GM20431 (cell line): Measurements from ENCODE around the gene GMDS.

Experiments used
- in situ Hi-C: fragments of 300-500 bp; cut with MseI, MboI; formaldehyde crosslinking; loops from one replicate; pipeline ENCODE4 v1.15.0; 2020; ENCODE audit warnings: low sequenced_read_pairs; ENCODE audit not compliant: unreplicated experiment

Gene GMDS

DNA sequence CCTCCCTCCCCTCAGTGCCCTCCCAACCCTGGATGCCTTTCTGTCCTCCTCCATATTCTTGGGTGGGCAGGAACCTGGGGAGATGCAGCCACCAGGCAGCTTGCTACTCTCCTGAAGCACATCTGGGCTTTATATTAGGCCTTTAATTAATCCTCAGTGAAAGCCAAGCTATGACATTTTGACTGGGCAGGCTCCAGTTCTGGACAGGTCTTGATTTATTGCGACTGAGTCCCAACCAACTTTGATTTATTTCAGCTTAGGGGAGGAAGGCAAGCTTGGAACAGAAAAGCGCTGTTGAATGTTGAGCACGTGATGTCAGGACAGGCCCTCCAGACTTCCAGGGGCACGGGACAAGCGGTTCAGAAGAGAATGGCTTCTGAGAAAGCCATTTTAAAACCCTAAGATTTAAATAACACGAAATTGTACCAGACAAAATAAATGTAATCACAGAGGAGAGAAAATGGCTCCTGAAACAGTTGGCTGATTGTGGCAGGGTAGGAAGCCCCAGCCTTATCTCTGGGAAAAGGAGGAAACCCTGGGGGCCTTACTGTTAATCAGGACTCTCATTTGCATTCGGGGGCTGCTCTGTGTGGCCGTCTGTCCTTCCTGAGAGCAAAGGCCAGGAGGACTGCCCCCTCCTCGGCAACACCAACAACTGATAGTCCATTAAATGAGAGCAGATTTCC, 341.5 kb downstream of the GMDS start:
- in situ Hi-C loops: no loop called here

DNA sequence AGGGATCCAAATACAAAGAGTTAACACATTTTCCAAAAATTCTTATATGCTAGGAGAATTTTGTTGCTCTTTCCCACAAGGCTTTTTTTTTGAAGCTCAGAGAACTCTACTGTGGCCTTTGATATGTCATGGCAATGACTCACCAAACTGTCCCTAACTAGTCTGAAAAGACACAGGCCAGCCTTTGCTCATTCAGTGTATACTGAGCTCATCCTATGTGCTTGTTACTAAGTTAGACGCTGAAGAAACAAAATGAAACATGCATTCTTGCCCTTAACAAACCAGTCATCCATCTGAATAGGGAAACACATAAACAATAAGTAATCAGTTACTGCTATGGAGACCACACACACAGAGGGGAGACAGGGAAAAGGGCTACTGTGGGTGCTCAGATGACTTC, 343.8 kb downstream of the GMDS start:
- in situ Hi-C loops: no loop called here

DNA sequence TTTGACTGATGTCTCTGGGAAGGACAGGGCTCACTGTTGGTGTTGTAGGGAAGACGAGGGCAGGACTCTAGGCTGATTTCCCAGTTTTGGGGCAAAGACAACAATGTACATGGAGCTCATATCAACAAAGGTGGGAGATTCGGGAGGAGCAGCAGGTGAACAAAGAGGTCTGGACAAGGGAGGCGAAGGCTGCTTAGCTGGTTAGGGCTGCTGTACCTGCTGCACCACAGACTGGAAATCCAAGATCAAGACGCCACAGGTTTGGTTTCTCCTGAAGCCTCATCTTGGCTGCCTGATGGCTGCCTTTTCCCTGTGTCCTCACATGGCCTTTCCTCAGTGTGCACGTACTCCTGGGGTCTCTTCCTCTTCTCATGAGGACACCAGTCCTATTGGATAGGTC, 348.5 kb downstream of the GMDS start:
- in situ Hi-C loops: no loop called here

DNA sequence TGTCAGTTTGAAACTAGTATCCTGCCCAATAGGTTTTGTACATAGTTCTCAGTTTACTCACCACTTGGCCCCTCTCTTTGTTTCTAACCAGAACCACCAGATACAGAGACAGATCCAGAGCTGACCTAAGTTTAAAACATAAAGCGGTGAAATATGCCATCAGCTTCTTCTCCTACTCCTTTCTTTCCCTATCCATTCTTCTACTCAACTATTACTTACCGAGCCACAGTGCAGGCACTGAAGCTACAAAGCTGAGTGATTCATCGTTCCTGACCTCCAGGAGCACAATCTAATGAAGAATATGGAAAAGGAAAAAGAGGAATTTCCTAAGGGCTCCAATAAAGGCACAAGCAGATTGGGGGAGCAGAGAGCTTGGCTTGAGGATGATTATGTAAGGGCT, 349.7 kb downstream of the GMDS start:
- in situ Hi-C loops: no loop called here

DNA sequence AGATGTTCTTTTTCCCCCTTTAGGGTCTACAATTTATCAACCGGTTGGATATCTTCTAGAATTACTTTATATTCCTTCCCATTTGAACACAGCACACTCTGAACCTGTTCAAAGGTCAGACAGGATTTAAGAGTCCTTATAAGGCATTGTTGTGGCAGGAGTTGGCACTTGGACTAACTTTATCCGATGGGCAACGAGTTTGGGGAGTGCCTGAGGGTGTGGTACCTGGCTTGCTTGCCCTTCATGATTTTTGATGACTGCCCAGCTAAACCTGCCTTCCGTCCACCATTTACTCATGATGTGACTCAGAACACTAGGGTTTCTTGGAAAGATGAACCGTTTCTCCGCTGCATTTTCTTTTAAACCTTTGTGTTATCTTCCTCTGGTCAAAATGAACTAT, 350.5 kb downstream of the GMDS start:
- in situ Hi-C loops: no loop called here

DNA sequence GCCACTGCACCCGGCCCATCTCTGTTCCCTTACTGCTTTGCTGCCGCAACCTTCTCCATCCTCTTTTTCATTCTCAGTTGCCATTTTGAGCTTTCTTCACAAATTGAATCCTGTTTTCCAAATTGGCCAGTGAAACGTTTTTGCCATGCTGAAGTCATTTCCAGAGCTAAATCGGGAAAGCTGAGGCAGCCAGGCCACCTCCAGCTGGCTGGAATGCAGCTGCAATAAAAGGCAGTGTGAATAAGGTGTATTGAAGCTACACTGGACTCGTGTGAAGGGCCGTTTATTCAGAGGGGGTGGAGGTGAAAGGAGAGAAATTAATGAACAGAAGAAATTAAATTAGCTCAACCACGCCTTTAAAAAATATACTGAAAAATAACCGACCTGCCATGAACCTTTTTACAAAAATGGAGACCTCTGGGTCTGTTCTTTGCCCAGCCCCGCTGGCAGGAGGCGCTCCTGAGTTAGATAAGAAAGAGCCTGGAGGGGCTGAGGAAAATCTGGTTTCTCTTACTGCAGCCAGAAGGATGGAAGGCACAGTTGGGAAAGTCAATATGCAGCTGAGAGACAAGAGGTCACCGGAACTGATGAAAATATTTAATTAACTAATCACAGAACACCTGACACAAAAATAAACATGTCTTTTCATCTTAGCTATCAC, 351.8 kb downstream of the GMDS start:
- in situ Hi-C loops: no loop called here

DNA sequence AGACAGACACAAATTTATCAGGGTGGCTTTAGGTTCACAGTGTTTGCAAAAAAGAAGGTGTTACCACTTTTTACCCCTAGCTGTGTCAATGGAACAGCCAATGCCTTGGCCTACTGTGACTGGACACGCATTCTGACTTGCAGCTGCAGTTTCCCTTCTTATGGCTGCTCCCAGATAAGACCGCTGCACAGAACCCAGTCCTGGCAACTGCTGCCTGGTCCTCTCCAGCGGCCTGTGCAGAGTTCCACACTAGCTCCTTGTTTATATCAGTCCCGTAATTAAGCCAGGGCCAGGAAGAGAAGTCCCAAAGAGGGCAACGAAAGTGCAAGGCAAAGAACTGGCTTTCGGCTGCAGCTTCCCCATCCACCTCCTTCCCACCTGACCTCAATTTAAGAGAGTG, 352.7 kb downstream of the GMDS start:
- in situ Hi-C loops: no loop called here

DNA sequence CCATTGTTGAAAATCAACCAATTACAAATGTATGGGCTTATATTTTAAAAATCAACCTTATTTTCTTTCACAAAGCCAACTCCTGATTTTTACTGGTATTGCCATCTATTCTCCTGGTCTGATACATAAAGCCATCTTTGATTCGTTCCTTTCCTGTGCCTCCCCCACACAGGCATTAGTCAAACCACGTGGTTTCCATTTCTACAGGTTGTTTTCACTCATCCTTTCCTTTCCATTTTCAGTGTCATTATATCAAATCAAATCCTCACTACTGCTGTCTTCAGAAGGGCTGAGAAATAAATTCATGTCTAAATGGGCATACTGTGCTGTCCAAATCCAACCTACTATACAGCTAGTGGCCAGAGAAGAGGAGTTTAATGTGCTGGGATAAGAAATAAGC, 354.4 kb downstream of the GMDS start:
- in situ Hi-C loops: no loop called here

DNA sequence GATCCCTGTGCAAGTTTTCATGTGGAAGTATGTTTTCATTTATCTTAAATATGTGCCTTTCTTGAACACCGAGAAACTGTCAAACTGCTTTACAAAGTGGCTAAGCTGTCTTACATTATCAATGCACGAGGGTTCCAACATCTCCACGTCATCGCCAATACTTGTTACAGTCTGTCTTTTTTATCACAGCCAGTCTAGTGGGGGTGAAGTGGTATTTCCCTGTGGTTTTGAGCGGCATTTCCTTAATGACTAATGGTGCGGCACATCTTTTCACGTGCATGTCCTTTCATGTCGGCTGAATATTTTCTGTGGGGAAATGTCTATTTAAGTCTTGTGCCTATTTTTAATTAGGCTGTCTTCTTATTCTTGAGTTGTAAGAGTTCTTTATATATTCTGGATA, 355.3 kb downstream of the GMDS start:
- in situ Hi-C loops: no loop called here

DNA sequence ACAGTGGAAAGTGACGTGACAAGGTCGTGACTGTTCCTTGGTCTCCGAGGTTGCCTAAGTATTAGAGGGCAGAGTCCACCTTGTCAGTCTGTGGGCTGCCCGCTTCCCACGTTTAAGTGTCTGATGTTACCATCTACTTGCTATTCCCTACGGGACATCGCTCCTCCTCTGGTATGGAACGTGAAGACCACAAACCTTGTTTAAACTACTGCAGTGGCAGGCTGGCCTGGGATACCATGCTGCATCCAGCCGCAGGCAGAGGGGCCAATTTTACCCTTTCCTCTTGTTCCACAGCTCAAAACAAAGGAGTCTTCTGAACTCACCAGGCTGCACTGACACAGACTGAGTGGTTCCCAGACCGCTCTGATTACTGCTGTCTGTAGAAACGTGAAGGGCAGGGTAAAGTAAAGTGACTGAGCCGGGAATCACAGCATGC, 359.8 kb downstream of the GMDS start:
- in situ Hi-C loops: no loop called here

DNA sequence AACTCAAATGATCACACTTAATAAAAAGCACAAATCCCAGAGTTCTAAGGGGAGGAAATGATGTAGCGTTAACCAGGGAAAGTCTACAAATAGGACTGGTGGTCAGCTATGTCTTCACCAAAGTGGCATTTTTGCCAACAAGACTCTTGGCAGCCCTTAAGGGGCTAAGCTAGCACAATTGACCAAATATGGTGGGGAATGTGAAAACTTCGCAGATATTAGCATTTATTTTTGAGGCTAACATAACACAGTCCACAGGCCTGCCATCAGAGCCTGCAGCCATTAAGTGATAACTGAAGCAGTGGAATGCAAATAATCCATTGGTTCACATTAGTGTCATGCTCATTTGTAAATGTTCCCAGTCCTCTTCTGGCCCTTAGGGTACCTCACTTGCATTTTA, 361.1 kb downstream of the GMDS start:
- in situ Hi-C loops: no loop called here

DNA sequence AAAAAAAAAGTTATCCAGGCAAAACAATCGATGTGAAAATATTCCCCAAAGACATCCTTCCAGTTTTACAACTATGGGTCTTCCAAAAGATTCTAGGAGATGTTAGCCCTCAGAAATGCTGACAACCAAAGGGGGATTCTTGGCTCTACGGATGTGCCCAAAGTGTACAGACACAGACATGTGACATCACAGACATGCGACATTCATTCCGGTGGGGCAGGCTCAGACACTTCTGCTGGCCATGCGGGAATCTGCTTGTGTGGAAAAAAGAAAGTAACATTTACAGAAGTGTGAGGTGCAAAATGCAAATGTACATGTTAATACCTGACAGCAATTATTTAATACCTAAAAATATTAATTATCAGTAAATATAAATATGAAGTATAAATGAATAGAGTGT, 367.1 kb downstream of the GMDS start:
- in situ Hi-C loops: no loop called here

DNA sequence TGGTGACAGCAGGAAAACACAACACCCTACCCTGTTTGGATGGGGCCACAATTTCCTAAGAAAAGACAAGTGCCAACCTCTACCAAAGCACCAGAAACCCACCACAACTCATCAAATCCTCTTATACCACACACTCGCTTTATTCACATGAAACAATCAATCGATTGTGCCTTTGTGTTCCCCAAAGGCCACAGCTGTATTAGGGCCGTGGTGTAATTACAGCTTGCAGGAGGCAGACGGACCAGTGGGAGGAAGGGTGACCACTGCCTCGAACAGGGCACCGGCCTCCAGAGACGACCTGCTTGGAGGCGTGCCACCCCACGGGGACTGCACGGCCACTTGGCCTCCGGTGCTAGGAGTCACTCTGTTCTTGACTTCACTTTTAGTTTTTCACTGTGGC, 371.6 kb downstream of the GMDS start:
- in situ Hi-C loops: no loop called here

DNA sequence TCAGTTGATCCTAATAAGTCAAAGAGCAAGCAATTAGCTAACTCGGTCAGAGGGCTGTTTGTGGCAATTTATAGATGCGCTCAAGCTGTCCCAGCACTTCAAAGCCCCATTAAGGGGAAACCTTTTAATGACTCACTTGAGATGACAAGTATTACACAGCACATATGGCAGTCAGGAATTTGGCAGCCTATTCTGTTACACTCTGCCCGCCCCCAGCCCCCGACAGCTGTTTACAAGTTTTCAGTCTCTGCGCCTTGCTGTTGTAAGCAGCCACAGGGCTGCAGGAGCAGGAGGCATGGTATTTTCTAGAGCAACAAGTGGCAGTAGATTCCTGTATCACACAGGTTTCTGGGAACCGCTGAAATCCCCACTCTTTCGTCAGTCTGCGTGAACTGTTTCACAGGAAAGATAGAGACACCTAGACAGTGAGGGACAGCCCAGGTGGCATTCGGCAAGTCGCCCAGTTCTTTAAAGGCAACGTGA, 372.7 kb downstream of the GMDS start:
- in situ Hi-C loops: no loop called here

DNA sequence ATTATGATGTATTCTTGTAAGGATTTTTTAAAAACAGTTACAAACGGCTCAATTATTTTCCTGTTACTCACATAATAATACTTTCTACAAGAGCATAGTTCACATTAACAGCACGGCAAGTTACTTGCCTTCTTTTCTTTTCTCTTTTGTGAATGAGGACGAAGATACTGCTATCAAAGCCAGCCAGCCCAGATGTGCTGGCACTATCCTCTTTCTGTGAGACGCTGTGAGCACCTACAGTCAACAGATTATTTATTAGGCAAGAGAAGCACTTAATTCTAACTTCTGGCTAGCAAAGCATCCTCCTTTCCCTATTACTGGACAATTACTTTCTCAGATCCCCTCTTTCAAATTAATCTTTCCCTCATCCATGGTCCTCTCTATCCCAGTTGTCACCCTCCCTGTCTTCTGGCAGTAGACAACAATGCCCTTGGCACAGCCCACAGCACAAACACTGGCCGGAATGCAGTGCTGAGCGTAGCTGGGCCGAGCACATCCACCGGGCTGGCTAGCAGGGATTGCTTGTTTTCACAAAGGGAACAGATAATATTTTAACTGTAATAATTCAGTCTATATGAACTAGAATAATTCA, 373.6 kb downstream of the GMDS start:
- in situ Hi-C loops: no loop called here

DNA sequence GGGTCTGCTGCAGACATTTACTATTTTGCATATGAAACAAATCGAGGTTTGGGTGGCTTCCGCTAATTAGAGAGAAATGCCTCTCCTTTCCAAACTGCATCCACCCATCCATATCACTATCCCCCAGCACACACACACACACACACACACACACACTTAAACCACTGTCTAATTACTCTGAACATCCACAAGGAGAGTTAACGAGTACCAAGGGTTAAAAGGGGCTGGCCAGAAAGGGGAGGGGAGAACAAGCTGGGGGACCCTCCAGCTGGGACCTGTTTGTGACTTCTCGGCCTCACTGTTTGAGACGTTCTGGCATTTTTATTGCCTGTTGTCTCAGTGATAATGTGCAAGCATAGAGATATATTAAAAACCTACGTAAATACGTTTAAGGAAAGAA, 374.5 kb downstream of the GMDS start:
- in situ Hi-C loops: no loop called here

DNA sequence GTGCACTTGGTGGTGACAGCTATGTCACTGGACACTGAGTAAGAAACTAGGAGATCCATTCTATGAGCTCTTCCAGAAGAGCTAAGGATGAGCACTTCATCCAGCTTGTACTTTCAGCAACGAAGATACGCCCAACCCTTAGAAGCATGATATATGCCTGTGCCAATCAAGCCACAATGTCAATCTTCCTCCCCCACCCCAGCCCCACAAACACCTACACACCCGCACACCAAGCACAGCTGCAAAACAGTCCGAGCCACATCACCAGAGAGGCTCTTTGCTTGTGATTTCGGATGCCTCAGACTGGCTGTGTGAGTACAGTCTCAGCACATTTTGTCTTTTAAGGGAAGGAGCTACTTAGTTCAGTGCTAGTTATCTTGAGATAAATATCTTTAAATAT, 375.2 kb downstream of the GMDS start:
- in situ Hi-C loops: no loop called here

DNA sequence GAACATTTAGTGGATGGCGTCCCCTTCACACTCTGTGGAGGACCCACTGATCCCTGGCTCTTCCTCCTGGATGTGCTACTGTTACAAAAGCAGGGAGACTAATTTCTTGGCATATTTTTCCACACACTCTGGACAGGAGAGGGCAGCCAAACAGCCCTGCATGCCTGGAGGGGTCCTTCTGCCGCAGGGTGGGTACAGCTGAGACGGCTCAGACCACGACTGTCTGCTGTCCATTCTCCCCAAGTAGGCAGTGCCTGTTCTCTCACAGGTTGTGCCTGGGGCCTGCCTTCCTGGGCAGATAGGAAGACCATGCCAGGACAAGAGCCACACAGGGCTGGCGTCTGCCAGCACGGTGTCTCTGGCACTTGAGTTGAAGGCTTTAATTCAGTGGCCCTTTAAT, 375.6 kb downstream of the GMDS start:
- in situ Hi-C loops: no loop called here

DNA sequence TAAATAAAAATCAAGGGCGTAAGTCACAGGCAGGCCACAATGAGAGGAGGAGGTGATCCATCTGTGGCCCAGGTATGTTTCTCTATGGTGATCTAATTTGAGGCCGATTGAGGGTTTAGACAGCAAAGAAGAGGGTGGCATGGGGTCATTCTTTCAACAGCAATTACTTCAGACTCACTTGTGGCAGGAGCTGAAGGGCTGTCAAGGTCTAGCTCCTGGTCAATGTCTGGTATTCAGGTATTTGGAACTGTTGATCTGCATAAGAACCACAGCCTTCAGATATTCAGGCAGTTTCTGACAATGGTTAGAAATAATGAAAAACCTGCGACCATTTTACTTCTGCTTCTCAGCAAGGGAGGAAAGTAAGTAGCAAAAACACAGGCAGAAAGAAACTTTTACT, 376.1 kb downstream of the GMDS start:
- in situ Hi-C loops: no loop called here

DNA sequence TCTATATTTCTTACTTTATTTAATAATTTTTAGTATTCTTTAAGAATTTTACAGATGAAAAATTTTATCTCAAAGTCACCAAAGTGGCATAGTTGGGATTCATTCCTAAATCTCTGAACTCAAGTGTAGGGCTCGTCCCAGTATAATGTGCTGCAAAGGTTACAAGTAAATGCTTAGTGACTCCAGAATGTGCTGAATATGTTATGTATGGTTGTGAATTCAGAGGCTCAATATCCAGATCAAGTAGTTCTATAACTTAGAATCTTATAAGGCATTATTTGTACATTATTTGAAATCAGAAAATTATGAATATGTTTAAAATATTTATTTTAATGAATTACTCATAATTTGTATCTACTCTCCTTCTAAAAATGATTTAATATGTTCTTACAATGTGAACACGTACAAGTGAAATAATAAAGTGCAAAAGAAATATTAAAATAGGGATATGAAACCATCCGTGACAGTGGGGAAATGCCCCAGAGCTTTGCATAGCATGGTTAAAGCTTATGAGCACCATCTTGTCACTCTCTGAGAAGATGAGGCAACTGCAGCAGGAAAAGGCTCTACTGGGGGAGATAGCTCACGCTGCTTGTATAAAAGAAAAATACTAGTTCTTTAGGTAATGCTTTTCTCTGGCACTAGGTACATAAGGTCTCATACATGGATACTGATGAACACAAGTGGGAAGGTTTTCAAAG, 376.7 kb downstream of the GMDS start:
- in situ Hi-C loops: no loop called here

DNA sequence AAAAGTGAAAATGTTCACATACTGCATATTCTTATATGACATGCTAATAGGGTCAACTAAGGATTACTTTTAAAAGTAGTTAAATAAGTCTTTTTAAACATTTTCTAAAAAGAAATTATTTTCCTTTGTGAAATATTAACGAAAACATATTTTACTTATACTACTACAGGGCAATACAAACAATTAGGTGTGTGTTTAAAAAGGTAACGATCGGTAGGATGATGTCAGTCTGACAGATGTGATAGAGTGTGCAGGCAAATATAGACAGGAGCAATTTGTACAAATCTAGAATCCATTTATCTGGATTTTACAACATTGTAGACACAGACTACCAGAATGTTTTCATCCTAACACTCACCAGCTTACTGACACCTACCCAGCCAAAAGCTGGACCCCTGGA, 378.2 kb downstream of the GMDS start:
- in situ Hi-C loops: no loop called here
